Endothelial cell of umbilical vein (primary cell): ENCODE data around the gene SYNM. TPM values are rescaled to one million over a fixed set of nuclear protein-coding genes. Genes with fewer than 3 reads are reported as not detected.

Source experiments
- BruUV-seq: library from RNA; stranded (reverse); fragments of 400-500 nt; replicated peaks from 2 replicates; lab custom pipeline; 2021; lab: Mats Ljungman, UMichigan
- CTCF ChIA-PET: fragments of 300-600, 350-600 bp; sonication (Branson Sonifier 250); formaldehyde crosslinking; loops from one replicate; lab custom pipeline; 2021; ENCODE audit warnings: antibody characterized with exemption, inconsistent platforms; lab: Charles Lee
- POLR2A ChIA-PET: fragments of 300-600, 350-600 bp; sonication (Branson Sonifier 250); formaldehyde crosslinking; loops from one replicate; lab custom pipeline; 2021; ENCODE audit warnings: antibody characterized with exemption, inconsistent platforms; lab: Charles Lee
- DNase-seq: peaks from one replicate; pipeline ENCODE4 v3.0.0-alpha.2; 2011; ENCODE audit warnings: low read depth, low spot score
- FAIRE-seq: peaks from 2 replicates; lab custom pipeline; 2011; peaks lifted over from hg19 to GRCh38; lab: Jason Lieb, UNC
- H2AFZ ChIP-seq: 2 replicates; pipeline ENCODE4 v1.6.0; 2012; ENCODE audit warnings: low read depth, low read length, control low read depth, inconsistent platforms
- H3K27ac ChIP-seq: 2 replicates; pipeline ENCODE4 v1.5.1; 2011; ENCODE audit warnings: low read depth, mild to moderate bottlenecking, control low read depth, low read length, moderate library complexity; ENCODE audit not compliant: insufficient read depth
- H3K27me3 ChIP-seq, 2 experiments: 2 replicates each; pipeline versions ENCODE4 v1.6.0 to v1.6.1; 2011; ENCODE audit warnings: low read length in 2 of 2, mixed read lengths in 1 of 2; ENCODE audit not compliant: control insufficient read depth in 2 of 2, insufficient read depth in 2 of 2
- H3K36me3 ChIP-seq, 2 experiments: 2 replicates in 1 of 2; 3 replicates in 1 of 2; pipeline ENCODE4 v1.5.1; 2011; ENCODE audit warnings: low read length in 2 of 2, mild to moderate bottlenecking in 1 of 2, moderate library complexity in 1 of 2; ENCODE audit not compliant: control insufficient read depth in 2 of 2, insufficient read depth in 2 of 2; ENCODE audit errors: extremely low read depth in 1 of 2
- H3K4me1 ChIP-seq: 3 replicates; pipeline ENCODE4 v1.5.1; 2011; ENCODE audit warnings: mild to moderate bottlenecking, low read length; ENCODE audit not compliant: control insufficient read depth, insufficient read depth; ENCODE audit errors: extremely low read depth
- H3K4me2 ChIP-seq: 2 replicates; pipeline ENCODE4 v1.6.1; 2011; ENCODE audit warnings: low read length, control low read depth, mixed read lengths; ENCODE audit not compliant: insufficient read depth
- H3K4me3 ChIP-seq, 3 experiments: fragments of 200-600 bp in 1 of 3; sonication (generic), shearing (Covaris generic) in 1 of 3; replicated peaks in 1 of 3; 2 replicates each; pipeline ENCODE4 v1.5.1; 2011 to 2016; ENCODE audit warnings: control low read depth in 3 of 3, low read length in 3 of 3, mild to moderate bottlenecking in 2 of 3, inconsistent platforms in 1 of 3, low read depth in 1 of 3, moderate library complexity in 1 of 3; ENCODE audit not compliant: insufficient read depth in 1 of 3
- H3K79me2 ChIP-seq: 2 replicates; pipeline ENCODE4 v1.6.0; 2012; ENCODE audit warnings: low read length, inconsistent platforms; ENCODE audit not compliant: control insufficient read depth, insufficient read depth
- H3K9ac ChIP-seq: replicated peaks from 2 replicates; pipeline ENCODE3; 2011; ENCODE audit warnings: low read length, control low read depth; ENCODE audit not compliant: insufficient read depth; ENCODE audit errors: extremely low read depth
- H3K9me1 ChIP-seq: replicated peaks from 3 replicates; pipeline ENCODE4 v1.6.0; 2011; ENCODE audit warnings: mild to moderate bottlenecking, low read length; ENCODE audit not compliant: control insufficient read depth, insufficient read depth; ENCODE audit errors: extremely low read depth
- H3K9me3 ChIP-seq: replicated peaks from 2 replicates; pipeline ENCODE4 v1.5.1; 2012; ENCODE audit warnings: low read length, inconsistent platforms; ENCODE audit not compliant: control insufficient read depth, insufficient read depth
- H4K20me1 ChIP-seq: replicated peaks from 2 replicates; pipeline ENCODE3; 2011; ENCODE audit warnings: mild to moderate bottlenecking, low read length; ENCODE audit not compliant: control insufficient read depth, insufficient read depth; ENCODE audit errors: extremely low read depth
- CTCF ChIP-seq, 2 donors: IDR thresholded peaks; 1 replicate in 1 of 2; 2 replicates in 1 of 2; pipeline ENCODE4 v1.5.1; 2011; ENCODE audit warnings: low read length in 2 of 2, mild to moderate bottlenecking in 2 of 2, moderate library complexity in 2 of 2, control low read depth in 1 of 2, inconsistent platforms in 1 of 2, low read depth in 1 of 2; ENCODE audit not compliant: insufficient read depth in 1 of 2; ENCODE audit errors: extremely low read depth in 1 of 2
- EZH2 ChIP-seq: IDR thresholded peaks from 2 replicates; pipeline ENCODE4 v1.6.1; 2012; ENCODE audit warnings: borderline replicate concordance, low read depth, mild to moderate bottlenecking, moderate library complexity, low read length, inconsistent platforms; ENCODE audit not compliant: severe bottlenecking
- FOS ChIP-seq: IDR thresholded peaks from 2 replicates; pipeline ENCODE4 v1.6.1; 2011; ENCODE audit warnings: mild to moderate bottlenecking, low read length, moderate library complexity, borderline replicate concordance; ENCODE audit not compliant: insufficient read depth
- GATA2 ChIP-seq: IDR thresholded peaks from 2 replicates; pipeline ENCODE4 v1.7.0; 2011; ENCODE audit warnings: low read depth, mild to moderate bottlenecking, moderate library complexity, mixed read lengths, low read length; ENCODE audit not compliant: insufficient read length, insufficient read depth
- JUN ChIP-seq: IDR thresholded peaks from 2 replicates; pipeline ENCODE4 v1.6.1; 2011; ENCODE audit warnings: borderline replicate concordance, low read depth; ENCODE audit not compliant: insufficient read length, insufficient read depth
- MAX ChIP-seq: IDR thresholded peaks from 2 replicates; pipeline ENCODE4 v1.6.1; 2011; ENCODE audit not compliant: insufficient read depth, insufficient read length
- MYC ChIP-seq: IDR thresholded peaks from one replicate; pipeline ENCODE4 v1.6.1; 2011; ENCODE audit warnings: mild to moderate bottlenecking, low read depth, low read length
- POLR2A ChIP-seq: IDR thresholded peaks from 2 replicates; pipeline ENCODE4 v1.6.1; 2012; ENCODE audit warnings: low read depth, mild to moderate bottlenecking, control low read depth, low read length
- POLR2AphosphoS5 ChIP-seq: IDR thresholded peaks from 2 replicates; pipeline ENCODE4 v1.6.1; 2012; ENCODE audit warnings: low read depth, mild to moderate bottlenecking, control low read depth, low read length, moderate library complexity; ENCODE audit not compliant: insufficient read depth
- dilution Hi-C: fragments of 300-500 bp; cut with MboI; formaldehyde crosslinking; loops from one replicate; pipeline ENCODE4 v1.15.0; 2019; ENCODE audit warnings: low sequenced_read_pairs; ENCODE audit not compliant: extremely low pct_ligation_motif_present
- intact Hi-C: fragments of 100-400 bp; cut with micrococcal nuclease; formaldehyde crosslinking; loops from one replicate; pipeline ENCODE4 v1.10.0; 2022
- polyA plus RNA-seq, 4 experiments: library from polyadenylated mRNA; depleted of rRNA in 3 of 4; stranded (reverse) in 3 of 4; unstranded in 1 of 4; fragments of >200 nt; gene quantifications; 2 replicates each; pipeline versions ENCODE4 v1.2.1 to v1.2.3, GENCODE V29; 2011 to 2012; ENCODE audit warnings: missing spikeins in 1 of 4
- total RNA-seq: library from RNA; stranded (reverse); gene quantifications from 2 replicates; pipeline ENCODE4 v1.2.3, GENCODE V29; 2021

The SYNM gene
- total and polyA plus RNA-seq, 2 donors (not counting 3 experiments of a cell fraction or from before 2014, with no cell fraction given) = 3.7 to 10.2 TPM

- no peaks in the 10 kb centered on the region for H4K20me1 ChIP-seq
- no TSS peak for BruUV-seq
- dilution Hi-C loops = no loop called here
Observed at GRCh38 chr15:99117111-99117510, 12.2 kb downstream of the SYNM start.

More at GRCh38 chr15:99117111-99117510, 12.2 kb downstream of the SYNM start:
- H3K9me1 ChIP-seq = no peaks in the 10 kb centered on the region
- H3K36me3 ChIP-seq = no peaks in the 10 kb centered on the region
- intact Hi-C loops = no loop called here
- no peaks in the 10 kb centered on the region for H3K79me2 ChIP-seq
- H3K4me2 ChIP-seq = no peak overlapping the region
- H3K4me1 ChIP-seq = no peaks in the 10 kb centered on the region
- DNase-seq = no peak
- ChIA-PET CTCF (interaction anchor here (1.0 to 1.7 kb wide), 2 partner anchors 12 to 17 kb away, joined by 4 to 6 read pairs; partner anchors contain the start of gene SYNM), POLR2A (no interaction called here)
- H3K9ac ChIP-seq = no peak overlapping the region
- H3K9me3 ChIP-seq = no peaks in the 10 kb centered on the region
- no peak overlapping the region for H2AFZ ChIP-seq
- FAIRE-seq = no peak
- TF ChIP-seq POLR2A (no peak), EZH2 (no peak), CTCF (IDR thresholded peaks at IDR 0.05; ENCODE audit: extremely low read depth in 1 of 2, insufficient read depth in 1 of 2, low read depth in 1 of 2, low read length in 2 of 2) (no peak), FOS (no peak), JUN (no peak), GATA2 (no peak), MYC (no peak), POLR2AphosphoS5 (no peak), MAX (no peak)
- H3K27ac ChIP-seq = no peak overlapping the region
- H3K4me3 ChIP-seq = no peak overlapping the region
- H3K27me3 ChIP-seq = no peaks in the 10 kb centered on the region
